HEK293T (cell line): ENCODE results near the gene CCND2.

ENCODE experiments used
- ARNT ChIP-seq: fragments of 450-650 bp; IDR thresholded peaks from 2 replicates; pipeline ENCODE4 v1.6.1; 2017; ENCODE audit warnings: mild to moderate bottlenecking
- BHLHE40 ChIP-seq: fragments of 450-650 bp; IDR thresholded peaks from 2 replicates; pipeline ENCODE4 v1.6.1; 2016; ENCODE audit warnings: mild to moderate bottlenecking, moderate library complexity, borderline replicate concordance
- FOXK2 ChIP-seq: fragments of 450-650 bp; IDR thresholded peaks from 2 replicates; pipeline ENCODE4 v1.6.1; 2016; ENCODE audit warnings: mild to moderate bottlenecking
- FOXM1 ChIP-seq: fragments of 450-650 bp; IDR thresholded peaks from 2 replicates; pipeline ENCODE4 v1.6.1; 2017; ENCODE audit warnings: mild to moderate bottlenecking, borderline replicate concordance
- HDGF ChIP-seq: fragments of 450-650 bp; IDR thresholded peaks from 2 replicates; pipeline ENCODE4 v1.6.1; 2017; ENCODE audit warnings: antibody characterized with exemption, borderline replicate concordance
- PKNOX1 ChIP-seq: fragments of 450-650 bp; IDR thresholded peaks from 2 replicates; pipeline ENCODE4 v1.6.1; 2016
- SP1 ChIP-seq: fragments of 450-650 bp; IDR thresholded peaks from 2 replicates; pipeline ENCODE4 v1.6.1; 2017
- SUZ12 ChIP-seq: fragments of 450-650 bp; IDR thresholded peaks from 2 replicates; pipeline ENCODE4 v1.6.1; 2016; ENCODE audit warnings: mild to moderate bottlenecking

GRCh38 chr12:4292341-4293073 lies 18.9 kb downstream of the CCND2 start:
- TF ChIP-seq BHLHE40 (no peak), PKNOX1 (no peak), HDGF (no peak), ARNT (no peak), FOXK2 (no peak), SUZ12 (no peak), FOXM1 (no peak), SP1 (no peak)
